HFFc6 (cell line): ENCODE results near the gene CELF2. TPM values are rescaled to one million over a fixed set of nuclear protein-coding genes. Genes with fewer than 3 reads are reported as not detected.

Source experiments
- DNase-seq: peaks from one replicate; pipeline ENCODE4 v3.0.0-alpha.2; 2018
- H3K27ac Mint-ChIP-seq: 2 replicates; pipeline ENCODE4 v1.8.0; 2020; ENCODE audit warnings: mild to moderate bottlenecking, mixed read lengths
- H3K27me3 Mint-ChIP-seq: 2 replicates; pipeline ENCODE4 v1.8.0; 2021; ENCODE audit warnings: mild to moderate bottlenecking, moderate library complexity, mixed read lengths; ENCODE audit not compliant: insufficient read depth
- H3K36me3 Mint-ChIP-seq: 2 replicates; pipeline ENCODE4 v1.8.0; 2021; ENCODE audit warnings: low read depth, mixed read lengths
- H3K4me1 Mint-ChIP-seq: 2 replicates; pipeline ENCODE4 v1.8.0; 2020; ENCODE audit warnings: low read depth, mixed read lengths
- H3K4me3 Mint-ChIP-seq: 2 replicates; pipeline ENCODE4 v1.8.0; 2020; ENCODE audit warnings: mild to moderate bottlenecking, moderate library complexity, mixed read lengths
- H3K9me3 Mint-ChIP-seq: 2 replicates; pipeline ENCODE4 v1.8.0; 2020; ENCODE audit warnings: mild to moderate bottlenecking, mixed read lengths
- CTCF ChIP-seq: fragments of 200-600 bp; sonication (generic); IDR thresholded peaks from 2 replicates; pipeline ENCODE4 v1.5.0; 2021; ENCODE audit warnings: antibody characterized with exemption, mild to moderate bottlenecking
- total RNA-seq, 6 experiments: library from RNA; stranded (reverse); fragmentation: NEBNext Ultra II Directional; extraction: Animal tissue kit (Norgen Biotek cat#: 25700); gene quantifications; 2 replicates in 1 of 6; 3 replicates in 5 of 6; pipeline ENCODE4 v1.2.3, GENCODE V29; 2021

The CELF2 gene
- total RNA-seq, 6 experiments from 2014 or later: 2.7 to 5.2 (median 3.5) TPM

- no peak for DNase-seq
- Mint-ChIP-seq H3K4me1 (no peaks in the 10 kb centered on the region), H3K36me3 (no peaks in the 10 kb centered on the region), H3K27me3 (peaks cover 6% of the 10 kb centered on the region), H3K9me3 (no peaks in the 10 kb centered on the region; the same call in 1 of the 2 replicates), H3K4me3 (no peak overlapping the region), H3K27ac (no peak overlapping the region)
- no peak for TF ChIP-seq CTCF
These were observed 8.0 kb upstream of the CELF2 start for GRCh38 chr10:11009471-11010308.

GRCh38 chr10:11010582-11010981, 7.1 kb upstream of the CELF2 start:
- no peak overlapping the region for H3K27ac Mint-ChIP-seq
- H3K4me1 Mint-ChIP-seq: no peaks in the 10 kb centered on the region
- DNase-seq: no peak
- peaks cover 6% of the 10 kb centered on the region for H3K27me3 Mint-ChIP-seq
- no peaks in the 10 kb centered on the region; the same call in 1 of the 2 replicates for H3K9me3 Mint-ChIP-seq
- H3K4me3 Mint-ChIP-seq: no peak overlapping the region
- no peaks in the 10 kb centered on the region for H3K36me3 Mint-ChIP-seq
- no peak for TF ChIP-seq CTCF

GRCh38 chr10:11011436-11011835, 6.2 kb upstream of the CELF2 start:
- no peak for TF ChIP-seq CTCF
- no peaks in the 10 kb centered on the region for H3K36me3 Mint-ChIP-seq
- H3K4me1 Mint-ChIP-seq: no peaks in the 10 kb centered on the region
- no peak for DNase-seq
- H3K4me3 Mint-ChIP-seq: no peak overlapping the region
- H3K27ac Mint-ChIP-seq: no peak overlapping the region
- H3K9me3 Mint-ChIP-seq: no peaks in the 10 kb centered on the region; the same call in 1 of the 2 replicates
- H3K27me3 Mint-ChIP-seq: peaks cover 6% of the 10 kb centered on the region

- Mint-ChIP-seq H3K4me3 (no peak overlapping the region), H3K36me3 (no peaks in the 10 kb centered on the region), H3K27ac (no peak overlapping the region), H3K4me1 (no peaks in the 10 kb centered on the region), H3K9me3 (no peaks in the 10 kb centered on the region; the same call in 1 of the 2 replicates), H3K27me3 (peaks cover 6% of the 10 kb centered on the region)
- no peak for TF ChIP-seq CTCF
- DNase-seq: no peak
These were observed 5.7 kb upstream of the CELF2 start for GRCh38 chr10:11011984-11012383.

- Mint-ChIP-seq H3K27ac (no peak overlapping the region), H3K9me3 (no peaks in the 10 kb centered on the region; the same call in 1 of the 2 replicates)
These were observed 5.0 kb upstream of the CELF2 start for GRCh38 chr10:11012421-11013295.

More at GRCh38 chr10:11012421-11013295, 5.0 kb upstream of the CELF2 start:
- Mint-ChIP-seq H3K4me3 (no peak overlapping the region), H3K36me3 (no peaks in the 10 kb centered on the region), H3K27me3 (peaks cover 8% of the 10 kb centered on the region), H3K4me1 (no peaks in the 10 kb centered on the region)
- TF ChIP-seq CTCF: no peak
- DNase-seq: no peak
